Measurements from ENCODE around the gene DNAJC2.

The DNAJC2 gene

GRCh38 chr7:103380395-103381191 lies 36.0 kb upstream of the DNAJC2 start:
- TF ChIP-seq SPI1 (IDR thresholded peaks at IDR 0.05; ENCODE audit: low read depth, low read length) (no peak), POLR2A (IDR thresholded peaks at IDR 0.05; ENCODE audit: low read depth, low read length) (no peak)
- FAIRE-seq, result peak; percentile 93

DNA sequence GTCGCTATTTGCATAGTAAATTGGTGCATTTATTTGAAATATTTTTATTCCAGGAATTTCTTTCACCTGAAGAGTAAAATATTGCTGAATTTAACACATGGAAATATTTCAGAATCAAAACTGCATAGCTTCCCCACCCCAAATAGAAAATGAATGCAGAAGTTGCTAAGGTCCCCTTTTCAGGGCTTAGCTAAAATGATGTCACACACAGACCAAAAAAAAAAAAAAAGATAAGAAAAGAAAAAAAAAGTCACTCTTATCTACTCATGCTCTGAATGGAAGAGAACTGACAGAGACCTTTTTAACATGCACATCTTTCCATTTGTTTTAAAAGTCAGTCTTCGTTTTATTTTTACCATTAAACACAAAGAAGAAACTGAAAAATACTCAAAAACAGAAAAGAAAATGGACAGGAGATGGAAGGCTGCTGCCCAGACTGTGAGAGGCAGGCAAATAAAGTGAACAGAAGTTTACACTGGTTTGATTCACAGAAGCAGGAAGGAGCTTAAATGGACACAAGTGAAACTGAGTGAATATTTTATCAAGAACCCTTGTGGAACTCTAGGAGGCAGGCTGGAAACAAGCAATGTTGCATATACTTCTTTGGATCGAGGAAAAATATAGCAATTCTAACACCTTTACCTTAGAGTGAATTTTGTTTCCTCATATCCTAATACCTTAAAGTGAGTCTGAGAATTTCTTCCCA lies 34.9 kb upstream of the DNAJC2 start:
- DNase-seq (ENCODE audit: insufficient read length, low spot score) (no peak), FAIRE-seq (no peak)
- no peak for TF ChIP-seq POU2F2 (IDR thresholded peaks at IDR 0.05; ENCODE audit: low read depth, low read length)
- no peak for TF ChIP-seq POLR2AphosphoS5 (IDR thresholded peaks at IDR 0.05; ENCODE audit: low read depth, low read length)
- TF ChIP-seq POLR2A (IDR thresholded peaks at IDR 0.05; ENCODE audit: low read depth, low read length), result no peak
- no peak for TF ChIP-seq TAF1 (IDR thresholded peaks at IDR 0.05; ENCODE audit: low read depth, low read length)
- TF ChIP-seq PAX5 (IDR thresholded peaks at IDR 0.05; ENCODE audit: insufficient read depth, low read length, severe bottlenecking), result no peak
- TF ChIP-seq SPI1 (IDR thresholded peaks at IDR 0.05; ENCODE audit: low read depth, low read length), result no peak

More at GRCh38 chr7:103380395-103381191, 36.0 kb upstream of the DNAJC2 start:
- DNase-seq (ENCODE audit: insufficient read length, low spot score), result no peak

DNA sequence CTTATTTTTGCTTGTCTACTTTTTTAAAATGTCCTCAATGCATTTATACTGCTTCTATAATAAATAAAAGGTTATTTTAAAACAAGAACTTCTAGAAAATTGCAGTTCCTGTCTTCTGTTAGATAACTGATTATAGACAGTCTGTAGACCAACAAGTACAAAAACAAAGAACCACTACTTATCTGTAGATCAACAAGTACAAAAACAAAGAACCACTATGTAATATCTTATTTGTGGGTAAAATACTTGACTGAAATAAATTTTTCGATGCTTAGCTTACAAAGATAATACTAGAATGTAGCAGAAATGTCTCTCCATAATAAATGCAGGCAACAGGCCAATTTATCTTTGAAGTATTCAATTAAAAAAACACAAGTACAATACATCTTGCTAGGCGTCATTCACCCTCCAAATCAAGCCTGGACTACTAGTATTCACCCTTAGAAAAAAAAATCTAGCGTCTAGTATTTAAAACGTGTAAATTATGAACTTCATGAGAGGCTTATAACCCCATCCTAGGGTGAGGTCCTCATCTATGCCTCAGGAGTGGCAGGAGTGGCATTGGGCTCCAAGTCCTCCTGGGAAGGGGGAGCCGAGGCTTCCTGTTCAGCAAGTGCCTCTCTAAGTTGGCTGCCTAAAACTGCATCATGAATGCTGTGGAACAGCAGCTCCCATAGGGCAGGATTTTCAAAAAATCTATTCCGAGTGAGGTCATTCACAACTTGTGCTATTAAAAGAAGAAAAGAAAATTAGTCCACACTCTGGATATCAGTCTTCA lies 29.5 kb upstream of the DNAJC2 start:
- TF ChIP-seq PAX5 (IDR thresholded peaks at IDR 0.05; ENCODE audit: insufficient read depth, low read length, severe bottlenecking) (no peak), POLR2AphosphoS5 (IDR thresholded peaks at IDR 0.05; ENCODE audit: low read depth, low read length) (no peak), SPI1 (IDR thresholded peaks at IDR 0.05; ENCODE audit: low read depth, low read length) (no peak), POU2F2 (IDR thresholded peaks at IDR 0.05; ENCODE audit: low read depth, low read length) (no peak), TAF1 (IDR thresholded peaks at IDR 0.05; ENCODE audit: low read depth, low read length) (no peak), POLR2A (IDR thresholded peaks at IDR 0.05; ENCODE audit: low read depth, low read length) (no peak)
- no peak for DNase-seq (ENCODE audit: insufficient read length, low spot score)
- no peak for FAIRE-seq

DNA sequence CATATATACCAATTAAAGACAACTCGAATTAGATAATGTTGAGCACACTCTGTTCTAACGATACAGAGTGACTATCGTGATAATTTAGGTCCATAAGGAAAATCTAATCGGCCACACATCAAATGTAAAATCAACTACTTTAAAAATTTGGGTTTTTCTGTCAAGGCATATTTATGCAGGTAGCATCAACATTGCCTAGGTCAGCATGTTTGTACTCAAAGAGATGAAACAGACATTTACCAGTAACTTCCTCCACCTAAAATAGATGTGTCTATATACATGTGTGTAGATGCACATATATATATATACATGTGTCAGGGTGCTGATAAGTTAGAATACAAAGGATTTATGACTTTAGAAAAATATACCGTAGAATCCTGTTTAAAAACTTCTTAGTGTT lies 24.9 kb upstream of the DNAJC2 start:
- FAIRE-seq (no peak), DNase-seq (ENCODE audit: insufficient read length, low spot score) (no peak)
- TF ChIP-seq POU2F2 (IDR thresholded peaks at IDR 0.05; ENCODE audit: low read depth, low read length) (no peak), POLR2AphosphoS5 (IDR thresholded peaks at IDR 0.05; ENCODE audit: low read depth, low read length) (no peak), PAX5 (IDR thresholded peaks at IDR 0.05; ENCODE audit: insufficient read depth, low read length, severe bottlenecking) (no peak), SPI1 (IDR thresholded peaks at IDR 0.05; ENCODE audit: low read depth, low read length) (no peak), POLR2A (IDR thresholded peaks at IDR 0.05; ENCODE audit: low read depth, low read length) (no peak)

- TF ChIP-seq POLR2AphosphoS5 (IDR thresholded peaks at IDR 0.05; ENCODE audit: low read depth, low read length), result no peak
- TF ChIP-seq TAF1 (IDR thresholded peaks at IDR 0.05; ENCODE audit: low read depth, low read length), result no peak
- TF ChIP-seq PAX5 (IDR thresholded peaks at IDR 0.05; ENCODE audit: insufficient read depth, low read length, severe bottlenecking), result no peak
- TF ChIP-seq POLR2A (IDR thresholded peaks at IDR 0.05; ENCODE audit: low read depth, low read length), result no peak
- TF ChIP-seq SPI1 (IDR thresholded peaks at IDR 0.05; ENCODE audit: low read depth, low read length), result no peak
- TF ChIP-seq POU2F2 (IDR thresholded peaks at IDR 0.05; ENCODE audit: low read depth, low read length), result no peak
- DNase-seq (ENCODE audit: insufficient read length, low spot score) (no peak), FAIRE-seq (no peak)
These were observed 5.2 kb upstream of the DNAJC2 start for GRCh38 chr7:103349805-103350204.

- TF ChIP-seq POU2F2 (IDR thresholded peaks at IDR 0.05; ENCODE audit: low read depth, low read length) (no peak), SPI1 (IDR thresholded peaks at IDR 0.05; ENCODE audit: low read depth, low read length) (no peak), POLR2A (IDR thresholded peaks at IDR 0.05; ENCODE audit: low read depth, low read length) (no peak), PAX5 (IDR thresholded peaks at IDR 0.05; ENCODE audit: insufficient read depth, low read length, severe bottlenecking) (no peak), POLR2AphosphoS5 (IDR thresholded peaks at IDR 0.05; ENCODE audit: low read depth, low read length) (no peak), TAF1 (IDR thresholded peaks at IDR 0.05; ENCODE audit: low read depth, low read length) (no peak)
- no peak for FAIRE-seq
- no peak for DNase-seq (ENCODE audit: insufficient read length, low spot score)
These were observed 4.4 kb upstream of the DNAJC2 start for GRCh38 chr7:103348959-103349358.

- DNase-seq (ENCODE audit: insufficient read length, low spot score) (no peak), FAIRE-seq (no peak)
- TF ChIP-seq PAX5 (IDR thresholded peaks at IDR 0.05; ENCODE audit: insufficient read depth, low read length, severe bottlenecking) (no peak), POLR2A (IDR thresholded peaks at IDR 0.05; ENCODE audit: low read depth, low read length) (no peak), POU2F2 (IDR thresholded peaks at IDR 0.05; ENCODE audit: low read depth, low read length) (no peak), SPI1 (IDR thresholded peaks at IDR 0.05; ENCODE audit: low read depth, low read length) (no peak), POLR2AphosphoS5 (IDR thresholded peaks at IDR 0.05; ENCODE audit: low read depth, low read length) (no peak), TAF1 (IDR thresholded peaks at IDR 0.05; ENCODE audit: low read depth, low read length) (no peak)
These were observed 3.9 kb upstream of the DNAJC2 start for GRCh38 chr7:103348452-103348851.

- FAIRE-seq (peak; percentile 48), DNase-seq (ENCODE audit: insufficient read length, low spot score) (peak; percentile 39)
- TF ChIP-seq POLR2A (IDR thresholded peaks at IDR 0.05; ENCODE audit: low read depth, low read length), result peak; percentile 72
- peak; percentile 85; the same call in 1 of the 2 replicates for TF ChIP-seq POU2F2 (IDR thresholded peaks at IDR 0.05; ENCODE audit: low read depth, low read length)
- peak; percentile 78 for TF ChIP-seq TAF1 (IDR thresholded peaks at IDR 0.05; ENCODE audit: low read depth, low read length)
- TF ChIP-seq POLR2AphosphoS5 (IDR thresholded peaks at IDR 0.05; ENCODE audit: low read depth, low read length), result peak; percentile 74; the same call in 1 of the 2 replicates
- TF ChIP-seq PAX5 (IDR thresholded peaks at IDR 0.05; ENCODE audit: insufficient read depth, low read length, severe bottlenecking), result no peak
These were observed 3.1 kb upstream of the DNAJC2 start, which contains the start of gene PSMC2 for GRCh38 chr7:103347507-103348267. Gene PSMC2 (plus strand): TSS chr7:103347643. CDS start chr7:103347712, 69 bp downstream.

Data from GM12891 (cell line).